ENCODE data around the gene CEACAM18.

GRCh38 chr19:51448011-51448410 is 30.3 kb upstream of the CEACAM18 start:
- no peak for TF ChIP-seq CTCF (conservative IDR thresholded peaks at IDR 0.05; ENCODE audit: low read length)
- no peak for TF ChIP-seq EZH2phosphoT487 (IDR thresholded peaks at IDR 0.05; ENCODE audit: borderline replicate concordance)

Data from Loucy (cell line).